Measurements from ENCODE around the gene CRACR2A. TPM values are rescaled to one million over a fixed set of nuclear protein-coding genes. Genes with fewer than 3 reads are reported as not detected.

CRACR2A gene
- total and polyA plus RNA-seq, 2 of the 13 experiments (the other 11 are each of a cell fraction or from before 2014, with no cell fraction given) = 0.09 to 0.20 TPM

GRCh38 chr12:3683670-3684069 lies 69.2 kb downstream of the CRACR2A start:
- ChIA-PET POLR2A (no interaction called here), CTCF (ENCODE audit: low intra/inter-chr PET ratio, low total read pairs) (no interaction called here)
- H3K27me3 ChIP-seq (ENCODE audit: control insufficient read depth in 1 of 2, insufficient read depth in 2 of 2, low read length in 2 of 2) = no peaks in the 10 kb centered on the region
- no peaks in the 10 kb centered on the region for H3K4me1 ChIP-seq (ENCODE audit: insufficient read depth, low read length)
- no peak overlapping the region for H3K4me2 ChIP-seq (ENCODE audit: low read depth, low read length)
- FAIRE-seq (no peak), ATAC-seq (no peak), DNase-seq (ENCODE audit: low spot score) (no peak)
- H3K4me3 ChIP-seq (replicated peaks in 1 of 3; ENCODE audit: insufficient read depth in 1 of 3, low read depth in 2 of 3, low read length in 3 of 3) = no peak overlapping the region
- no peaks in the 10 kb centered on the region for H3K79me2 ChIP-seq (ENCODE audit: insufficient read depth, low read length)
- H3K9ac ChIP-seq (ENCODE audit: insufficient read depth, low read depth, low read length) = no peak overlapping the region
- in situ Hi-C loops (cut with HindIII; ENCODE audit: extremely low pct_ligation_motif_present, low pct_unique_long_range_greater_than_20kb) (no loop called here), intact Hi-C loops (cut with micrococcal nuclease; ENCODE audit: unreplicated experiment) (no loop called here)
- no peak overlapping the region for H2AFZ ChIP-seq (ENCODE audit: low read length)
- 46% methylated on average over 4 of the region's 4 CpGs for WGBS (ENCODE audit: low lambda C conversion rate)
- H3K36me3 ChIP-seq (replicated peaks in 1 of 2; ENCODE audit: control insufficient read depth in 1 of 2, insufficient read depth in 2 of 2, low read length in 2 of 2) = no peaks in the 10 kb centered on the region
- no peak overlapping the region for H3K27ac ChIP-seq (ENCODE audit: extremely low read length, insufficient read depth, low read length)
- H4K20me1 ChIP-seq (ENCODE audit: insufficient read depth, low read length) = no peaks in the 10 kb centered on the region
- TF ChIP-seq, protein P1, sequence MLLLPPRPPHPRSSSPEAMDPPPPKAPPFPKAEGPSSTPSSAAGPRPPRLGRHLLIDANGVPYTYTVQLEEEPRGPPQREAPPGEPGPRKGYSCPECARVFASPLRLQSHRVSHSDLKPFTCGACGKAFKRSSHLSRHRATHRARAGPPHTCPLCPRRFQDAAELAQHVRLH (CRISPR knock-in tag; IDR thresholded peaks at IDR 0.05; ENCODE audit: borderline replicate concordance, low read depth) = no peak
- TF ChIP-seq ZFAT (CRISPR knock-in tag; conservative IDR thresholded peaks at IDR 0.05) = no peak
- TF ChIP-seq ZBTB37 (CRISPR knock-in tag; IDR thresholded peaks at IDR 0.05) = no peak
- TF ChIP-seq ZBTB8A (CRISPR knock-in tag; IDR thresholded peaks at IDR 0.05; ENCODE audit: borderline replicate concordance, low read depth) = no peak
- no peak for TF ChIP-seq KIAA2018 (CRISPR knock-in tag; IDR thresholded peaks at IDR 0.05; ENCODE audit: borderline replicate concordance)
- no peak for TF ChIP-seq ZNF24 (IDR thresholded peaks at IDR 0.05)
- no peak for TF ChIP-seq WIZ (CRISPR knock-in tag; IDR thresholded peaks at IDR 0.05)
- no peak for TF ChIP-seq USF2 (IDR thresholded peaks at IDR 0.05; ENCODE audit: low read depth, low read length)
- no peak for TF ChIP-seq USF2 (CRISPR knock-in tag; IDR thresholded peaks at IDR 0.05; ENCODE audit: borderline replicate concordance)
- no peak for TF ChIP-seq ZNF30 (CRISPR knock-in tag; IDR thresholded peaks at IDR 0.05)
- no peak for TF ChIP-seq ZSCAN22 (CRISPR knock-in tag; IDR thresholded peaks at IDR 0.05)
- TF ChIP-seq KLF16 (CRISPR knock-in tag; IDR thresholded peaks at IDR 0.05) = no peak
- TF ChIP-seq PAF1 (CRISPR knock-in tag; IDR thresholded peaks at IDR 0.05) = no peak
- BruUV-seq (replicated peaks) = no TSS peak
- H3K9me3 ChIP-seq (ENCODE audit: low read length) = no peaks in the 10 kb centered on the region

Measured in HepG2 (cell line).